Erythroblast (primary cell): Measurements from ENCODE around the gene PUS7L.

Source experiments
- GATA1 ChIP-seq: IDR thresholded peaks from 2 replicates; pipeline ENCODE4 v1.6.1; 2011; ENCODE audit warnings: low read depth, mild to moderate bottlenecking, control low read depth, low read length, moderate library complexity
- POLR2A ChIP-seq: IDR thresholded peaks from 2 replicates; pipeline ENCODE4 v1.6.1; 2011; ENCODE audit warnings: mild to moderate bottlenecking, low read length

DNA sequence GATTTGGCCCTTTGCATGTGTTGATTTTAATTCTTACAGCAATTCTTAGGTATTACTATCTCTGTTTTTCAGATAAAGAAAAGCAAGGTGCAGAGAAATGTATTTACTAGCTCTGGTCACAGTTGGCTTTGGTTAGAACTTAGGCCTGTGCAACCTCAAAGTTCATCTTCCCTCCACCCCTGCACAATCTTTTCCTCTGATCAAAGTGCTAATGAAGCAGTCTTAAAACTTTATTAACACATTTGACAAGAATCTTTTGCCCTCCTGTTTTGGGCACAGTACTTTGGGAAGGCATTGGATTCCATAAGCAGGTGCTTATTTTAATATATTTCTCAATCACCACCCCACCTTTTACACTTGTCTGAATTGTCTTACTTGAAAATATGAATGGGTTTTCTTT, 2.9 kb upstream of the PUS7L start:
- TF ChIP-seq GATA1 = no peak
- no peak for TF ChIP-seq POLR2A
